GM12878 (cell line): ENCODE measurements around the gene ATP8A1. TPM values are rescaled to one million over a fixed set of nuclear protein-coding genes. Genes with fewer than 3 reads are reported as not detected.

Experiments
- ATF3 ChIP-seq: IDR thresholded peaks from 2 replicates; pipeline ENCODE4 v1.6.1; 2011; ENCODE audit warnings: low read depth, mild to moderate bottlenecking, low read length, moderate library complexity, borderline replicate concordance; ENCODE audit errors: extremely low read depth
- BRCA1 ChIP-seq: IDR thresholded peaks from 2 replicates; pipeline ENCODE4 v1.6.1; 2011; ENCODE audit warnings: low read depth, low read length, improper control_type of control experiment
- CREM ChIP-seq: IDR thresholded peaks from 2 replicates; pipeline ENCODE4 v1.6.1; 2014; ENCODE audit warnings: antibody characterized with exemption, low read depth
- E2F4 ChIP-seq: IDR thresholded peaks from 2 replicates; pipeline ENCODE4 v1.6.1; 2012; ENCODE audit warnings: low read depth, low read length, improper control_type of control experiment
- EZH2 ChIP-seq: IDR thresholded peaks from 2 replicates; pipeline ENCODE4 v1.6.1; 2012; ENCODE audit warnings: low read depth, mild to moderate bottlenecking, control low read depth, inconsistent platforms, low read length, borderline replicate concordance; ENCODE audit not compliant: control insufficient read depth
- FOXK2 ChIP-seq: fragments of 450-650 bp; IDR thresholded peaks from 2 replicates; pipeline ENCODE4 v1.6.1; 2017; ENCODE audit warnings: mild to moderate bottlenecking, moderate library complexity
- FOXM1 ChIP-seq: IDR thresholded peaks from 2 replicates; pipeline ENCODE4 v1.6.1; 2012; ENCODE audit warnings: low read depth, mild to moderate bottlenecking, inconsistent platforms, low read length, moderate library complexity
- GABPA ChIP-seq: IDR thresholded peaks from 2 replicates; pipeline ENCODE4 v1.6.1; 2014; ENCODE audit warnings: antibody characterized with exemption, low read depth, mild to moderate bottlenecking, inconsistent platforms
- HDAC6 ChIP-seq: fragments of 200-600 bp; sonication (generic); IDR thresholded peaks from one replicate; pipeline ENCODE4 v1.8.0; 2017; ENCODE audit warnings: antibody characterized with exemption; ENCODE audit not compliant: unreplicated experiment
- JUNB ChIP-seq: IDR thresholded peaks from 2 replicates; pipeline ENCODE4 v1.6.1; 2016; ENCODE audit warnings: antibody characterized with exemption, mild to moderate bottlenecking
- KAT2A ChIP-seq: conservative IDR thresholded peaks from 2 replicates; pipeline ENCODE4 v1.6.1; 2011; ENCODE audit warnings: low read depth, low read length; ENCODE audit not compliant: control insufficient read depth
- KDM1A ChIP-seq: fragments of 200-600 bp; sonication (generic); IDR thresholded peaks from 2 replicates; pipeline ENCODE4 v1.6.1; 2016; ENCODE audit warnings: borderline replicate concordance
- LARP7 ChIP-seq: fragments of 450-650 bp; IDR thresholded peaks from 2 replicates; pipeline ENCODE4 v1.6.1; 2017; ENCODE audit warnings: mild to moderate bottlenecking
- MTA3 ChIP-seq: IDR thresholded peaks from 2 replicates; pipeline ENCODE4 v1.6.1; 2012; ENCODE audit warnings: low read length, inconsistent platforms, borderline replicate concordance
- NFYB ChIP-seq: IDR thresholded peaks from 2 replicates; pipeline ENCODE4 v1.6.1; 2011; ENCODE audit warnings: low read depth, mild to moderate bottlenecking, low read length, improper control_type of control experiment, moderate library complexity; ENCODE audit not compliant: insufficient read depth
- NR2C2 ChIP-seq: IDR thresholded peaks from 2 replicates; pipeline ENCODE4 v1.6.1; 2011; ENCODE audit warnings: borderline replicate concordance, low read depth; ENCODE audit not compliant: control insufficient read depth, insufficient read length
- PAX5 ChIP-seq: IDR thresholded peaks from 2 replicates; pipeline ENCODE4 v1.6.1; 2011; ENCODE audit warnings: low read depth, low read length, borderline replicate concordance
- PKNOX1 ChIP-seq: fragments of 450-650 bp; IDR thresholded peaks from 2 replicates; pipeline ENCODE4 v1.6.1; 2016; ENCODE audit warnings: mild to moderate bottlenecking
- SIN3A ChIP-seq: IDR thresholded peaks from 2 replicates; pipeline ENCODE4 v1.6.1; 2012; ENCODE audit warnings: low read depth, low read length, improper control_type of control experiment
- SMAD1 ChIP-seq: fragments of 450-650 bp; IDR thresholded peaks from 2 replicates; pipeline ENCODE4 v1.6.1; 2018; ENCODE audit warnings: mild to moderate bottlenecking, low read depth; ENCODE audit not compliant: partially characterized antibody
- SMC3 ChIP-seq: IDR thresholded peaks from 2 replicates; pipeline ENCODE4 v1.6.1; 2011; ENCODE audit warnings: low read length, improper control_type of control experiment, borderline replicate concordance
- SREBF1 ChIP-seq: IDR thresholded peaks from 2 replicates; pipeline ENCODE4 v1.6.1; 2012; ENCODE audit warnings: mild to moderate bottlenecking, low read length
- SREBF2 ChIP-seq: IDR thresholded peaks from 2 replicates; pipeline ENCODE4 v1.6.1; 2012; ENCODE audit warnings: mild to moderate bottlenecking, low read length
- TCF12 ChIP-seq: IDR thresholded peaks from 2 replicates; pipeline ENCODE4 v1.6.1; 2011; ENCODE audit warnings: low read depth, mild to moderate bottlenecking, low read length
- polyA plus RNA-seq, 11 experiments: library from polyadenylated mRNA; depleted of rRNA in 4 of 11; unstranded in 6 of 11; stranded (reverse) in 5 of 11; fragments of >200 nt; fragmentation: Nextera tagmentation in 4 of 11; fragmentation: Illumina TruSeq in 1 of 11; extraction: Ambion mirVana in 4 of 11; extraction: Trizol in 1 of 11; gene quantifications; 1 replicate in 1 of 11; 2 replicates in 10 of 11; pipeline versions ENCODE4 v1.2.1 to v1.2.3, GENCODE V29; 2011 to 2016; ENCODE audit warnings: inconsistent platforms in 2 of 11, missing spikeins in 2 of 11, low read depth in 1 of 11
- total RNA-seq, 4 experiments: library from RNA; depleted of rRNA in 3 of 4; stranded (reverse); fragments of >200 nt in 3 of 4; fragmentation: Illumina TruSeq in 1 of 4; extraction: Trizol in 1 of 4; gene quantifications; 2 replicates each; pipeline versions ENCODE4 v1.2.1 to v1.2.3, GENCODE V29; 2013 to 2021
- TF ChIP-seq, protein P1 (sequence below): fragments of 450-650 bp; IDR thresholded peaks from 2 replicates; pipeline ENCODE4 v1.6.1; 2017; ENCODE audit warnings: borderline replicate concordance
- TF ChIP-seq, protein P2 (sequence below): IDR thresholded peaks from 2 replicates; pipeline ENCODE4 v1.6.1; 2012; ENCODE audit warnings: mild to moderate bottlenecking, low read depth, low read length

Gene ATP8A1
- total and polyA plus RNA-seq, 10 of the 15 experiments (the other 5 are each of a cell fraction or from before 2014, with no cell fraction given) = 9.0 to 116 (median 37.3) TPM

DNA sequence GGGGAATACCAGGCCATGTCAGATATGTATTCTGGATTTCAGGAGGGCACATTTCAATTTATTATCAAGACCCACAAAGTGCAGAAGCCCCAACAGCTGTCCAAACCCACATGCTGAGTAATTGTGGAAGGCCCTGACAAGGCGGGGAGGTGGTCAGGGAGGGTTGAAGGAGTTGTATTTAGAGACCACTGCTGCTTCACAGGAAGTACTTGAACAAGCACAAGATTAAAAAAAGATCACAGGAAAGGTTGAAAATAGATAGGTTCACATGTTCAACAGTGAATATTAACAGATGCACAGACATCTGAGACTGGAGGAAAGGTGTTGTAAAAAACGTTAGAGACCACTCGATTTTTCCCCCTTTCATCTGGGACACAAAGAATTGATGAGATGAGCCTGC, 17.9 kb downstream of the ATP8A1 start (continued):
- TF ChIP-seq, protein P1, sequence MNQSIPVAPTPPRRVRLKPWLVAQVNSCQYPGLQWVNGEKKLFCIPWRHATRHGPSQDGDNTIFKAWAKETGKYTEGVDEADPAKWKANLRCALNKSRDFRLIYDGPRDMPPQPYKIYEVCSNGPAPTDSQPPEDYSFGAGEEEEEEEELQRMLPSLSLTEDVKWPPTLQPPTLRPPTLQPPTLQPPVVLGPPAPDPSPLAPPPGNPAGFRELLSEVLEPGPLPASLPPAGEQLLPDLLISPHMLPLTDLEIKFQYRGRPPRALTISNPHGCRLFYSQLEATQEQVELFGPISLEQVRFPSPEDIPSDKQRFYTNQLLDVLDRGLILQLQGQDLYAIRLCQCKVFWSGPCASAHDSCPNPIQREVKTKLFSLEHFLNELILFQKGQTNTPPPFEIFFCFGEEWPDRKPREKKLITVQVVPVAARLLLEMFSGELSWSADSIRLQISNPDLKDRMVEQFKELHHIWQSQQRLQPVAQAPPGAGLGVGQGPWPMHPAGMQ = no peak
- TF ChIP-seq MTA3 = peak; percentile 94; the same call in 1 of the 2 replicates
- peak; percentile 97 for TF ChIP-seq JUNB
- TF ChIP-seq TCF12 = peak; percentile 98
- no peak for TF ChIP-seq BRCA1
- no peak for TF ChIP-seq FOXK2
- TF ChIP-seq EZH2 = no peak
- TF ChIP-seq PKNOX1 = peak; percentile 36; the same call in 1 of the 2 replicates
- TF ChIP-seq CREM = peak; percentile 92
- no peak for TF ChIP-seq SMAD1
- TF ChIP-seq LARP7 = no peak
- no peak for TF ChIP-seq E2F4
- TF ChIP-seq SMC3 = no peak
- TF ChIP-seq, protein P2, sequence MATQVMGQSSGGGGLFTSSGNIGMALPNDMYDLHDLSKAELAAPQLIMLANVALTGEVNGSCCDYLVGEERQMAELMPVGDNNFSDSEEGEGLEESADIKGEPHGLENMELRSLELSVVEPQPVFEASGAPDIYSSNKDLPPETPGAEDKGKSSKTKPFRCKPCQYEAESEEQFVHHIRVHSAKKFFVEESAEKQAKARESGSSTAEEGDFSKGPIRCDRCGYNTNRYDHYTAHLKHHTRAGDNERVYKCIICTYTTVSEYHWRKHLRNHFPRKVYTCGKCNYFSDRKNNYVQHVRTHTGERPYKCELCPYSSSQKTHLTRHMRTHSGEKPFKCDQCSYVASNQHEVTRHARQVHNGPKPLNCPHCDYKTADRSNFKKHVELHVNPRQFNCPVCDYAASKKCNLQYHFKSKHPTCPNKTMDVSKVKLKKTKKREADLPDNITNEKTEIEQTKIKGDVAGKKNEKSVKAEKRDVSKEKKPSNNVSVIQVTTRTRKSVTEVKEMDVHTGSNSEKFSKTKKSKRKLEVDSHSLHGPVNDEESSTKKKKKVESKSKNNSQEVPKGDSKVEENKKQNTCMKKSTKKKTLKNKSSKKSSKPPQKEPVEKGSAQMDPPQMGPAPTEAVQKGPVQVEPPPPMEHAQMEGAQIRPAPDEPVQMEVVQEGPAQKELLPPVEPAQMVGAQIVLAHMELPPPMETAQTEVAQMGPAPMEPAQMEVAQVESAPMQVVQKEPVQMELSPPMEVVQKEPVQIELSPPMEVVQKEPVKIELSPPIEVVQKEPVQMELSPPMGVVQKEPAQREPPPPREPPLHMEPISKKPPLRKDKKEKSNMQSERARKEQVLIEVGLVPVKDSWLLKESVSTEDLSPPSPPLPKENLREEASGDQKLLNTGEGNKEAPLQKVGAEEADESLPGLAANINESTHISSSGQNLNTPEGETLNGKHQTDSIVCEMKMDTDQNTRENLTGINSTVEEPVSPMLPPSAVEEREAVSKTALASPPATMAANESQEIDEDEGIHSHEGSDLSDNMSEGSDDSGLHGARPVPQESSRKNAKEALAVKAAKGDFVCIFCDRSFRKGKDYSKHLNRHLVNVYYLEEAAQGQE = peak; percentile 45; the same call in 1 of the 2 replicates
- peak; percentile 97 for TF ChIP-seq FOXM1
- 0 out of 2 replicates have a peak, but pooled peaks have one; percentile 40 for TF ChIP-seq SIN3A
- no peak for TF ChIP-seq HDAC6
- TF ChIP-seq KDM1A = no peak
- TF ChIP-seq PAX5 = 0 out of 2 replicates have a peak, but pooled peaks have one; percentile 64
- no peak for TF ChIP-seq SREBF2
- TF ChIP-seq NFYB = no peak
- TF ChIP-seq SREBF1 = no peak
- no peak for TF ChIP-seq NR2C2
- TF ChIP-seq ATF3 = no peak
- TF ChIP-seq GABPA = peak; percentile 55; the same call in 1 of the 2 replicates
- TF ChIP-seq KAT2A = no peak
